ENCODE data around the gene LRFN3. TPM values are rescaled to one million over a fixed set of nuclear protein-coding genes. Genes with fewer than 3 reads are reported as not detected.

The LRFN3 gene
- total and polyA plus RNA-seq, 4 donors: 0.89 to 8.4 (median 2.1) TPM

DNA sequence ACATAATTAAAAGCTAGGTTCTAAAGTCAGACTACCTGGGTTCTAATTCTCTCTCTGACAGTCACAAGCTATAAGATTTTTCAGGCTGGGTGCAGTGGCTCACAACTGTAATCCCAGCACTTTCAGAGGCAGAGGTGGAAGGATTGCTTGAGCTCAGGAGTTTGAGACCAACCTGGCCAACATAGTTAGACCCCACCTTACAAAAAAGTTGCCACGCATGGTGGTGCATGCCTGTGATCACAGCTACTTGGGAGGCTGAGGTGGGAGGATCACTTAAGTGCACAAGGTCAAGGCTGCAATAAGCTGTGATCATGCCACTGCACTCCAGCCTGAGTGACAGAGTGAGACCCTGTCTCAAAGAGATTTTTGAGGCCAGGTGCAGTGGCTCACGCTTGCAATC is 41.8 kb upstream of the LRFN3 start:
- Histone ChIP-seq H3K27ac (ENCODE audit: low read depth in 1 of 2, low read length in 2 of 2) (no peak overlapping the region), H3K27me3 (ENCODE audit: control insufficient read depth in 4 of 4, insufficient read depth in 4 of 4, low read length in 3 of 4) (no peaks in the 10 kb centered on the region), H3K9ac (ENCODE audit: low read depth in 1 of 2, low read length in 2 of 2) (no peak overlapping the region), H3K9me3 (ENCODE audit: control insufficient read depth in 4 of 4, low read length in 3 of 4) (no peaks in the 10 kb centered on the region), H3K4me3 (ENCODE audit: low read depth in 1 of 3, low read length in 3 of 3) (no peak overlapping the region), H3K36me3 (ENCODE audit: control insufficient read depth in 4 of 4, insufficient read depth in 3 of 4, low read depth in 1 of 4, low read length in 3 of 4) (peaks cover 6 to 23% (median 12%) of the 10 kb centered on the region in 4 donors), H3K4me1 (ENCODE audit: control insufficient read depth in 4 of 4, insufficient read depth in 4 of 4, low read length in 3 of 4) (no peaks in the 10 kb centered on the region)
- TF ChIP-seq RAD21 (IDR thresholded peaks at IDR 0.05) (no peak), ATF3 (IDR thresholded peaks at IDR 0.05) (no peak), HNF4G (IDR thresholded peaks at IDR 0.05) (no peak), GABPA (IDR thresholded peaks at IDR 0.05 in 1 of 2, conservative IDR thresholded peaks at IDR 0.05 in 1 of 2) (no peak), FOXA1 (IDR thresholded peaks at IDR 0.05) (no peak), REST (IDR thresholded peaks at IDR 0.05) (no peak), RXRA (IDR thresholded peaks at IDR 0.05) (no peak), SP1 (IDR thresholded peaks at IDR 0.05) (no peak), EGR1 (IDR thresholded peaks at IDR 0.05; ENCODE audit: low read depth in 2 of 2) (no peak)
- TF ChIP-seq, protein P1, sequence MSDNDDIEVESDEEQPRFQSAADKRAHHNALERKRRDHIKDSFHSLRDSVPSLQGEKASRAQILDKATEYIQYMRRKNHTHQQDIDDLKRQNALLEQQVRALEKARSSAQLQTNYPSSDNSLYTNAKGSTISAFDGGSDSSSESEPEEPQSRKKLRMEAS (IDR thresholded peaks at IDR 0.05): no peak
- TF ChIP-seq, protein P2, sequence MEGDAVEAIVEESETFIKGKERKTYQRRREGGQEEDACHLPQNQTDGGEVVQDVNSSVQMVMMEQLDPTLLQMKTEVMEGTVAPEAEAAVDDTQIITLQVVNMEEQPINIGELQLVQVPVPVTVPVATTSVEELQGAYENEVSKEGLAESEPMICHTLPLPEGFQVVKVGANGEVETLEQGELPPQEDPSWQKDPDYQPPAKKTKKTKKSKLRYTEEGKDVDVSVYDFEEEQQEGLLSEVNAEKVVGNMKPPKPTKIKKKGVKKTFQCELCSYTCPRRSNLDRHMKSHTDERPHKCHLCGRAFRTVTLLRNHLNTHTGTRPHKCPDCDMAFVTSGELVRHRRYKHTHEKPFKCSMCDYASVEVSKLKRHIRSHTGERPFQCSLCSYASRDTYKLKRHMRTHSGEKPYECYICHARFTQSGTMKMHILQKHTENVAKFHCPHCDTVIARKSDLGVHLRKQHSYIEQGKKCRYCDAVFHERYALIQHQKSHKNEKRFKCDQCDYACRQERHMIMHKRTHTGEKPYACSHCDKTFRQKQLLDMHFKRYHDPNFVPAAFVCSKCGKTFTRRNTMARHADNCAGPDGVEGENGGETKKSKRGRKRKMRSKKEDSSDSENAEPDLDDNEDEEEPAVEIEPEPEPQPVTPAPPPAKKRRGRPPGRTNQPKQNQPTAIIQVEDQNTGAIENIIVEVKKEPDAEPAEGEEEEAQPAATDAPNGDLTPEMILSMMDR (IDR thresholded peaks at IDR 0.05; ENCODE audit: low read depth, low read length, missing input control): no peak
- 96% methylated on average over 2 of the region's 2 CpGs for WGBS
- DNase-seq (ENCODE audit: low spot score): no peak

DNA sequence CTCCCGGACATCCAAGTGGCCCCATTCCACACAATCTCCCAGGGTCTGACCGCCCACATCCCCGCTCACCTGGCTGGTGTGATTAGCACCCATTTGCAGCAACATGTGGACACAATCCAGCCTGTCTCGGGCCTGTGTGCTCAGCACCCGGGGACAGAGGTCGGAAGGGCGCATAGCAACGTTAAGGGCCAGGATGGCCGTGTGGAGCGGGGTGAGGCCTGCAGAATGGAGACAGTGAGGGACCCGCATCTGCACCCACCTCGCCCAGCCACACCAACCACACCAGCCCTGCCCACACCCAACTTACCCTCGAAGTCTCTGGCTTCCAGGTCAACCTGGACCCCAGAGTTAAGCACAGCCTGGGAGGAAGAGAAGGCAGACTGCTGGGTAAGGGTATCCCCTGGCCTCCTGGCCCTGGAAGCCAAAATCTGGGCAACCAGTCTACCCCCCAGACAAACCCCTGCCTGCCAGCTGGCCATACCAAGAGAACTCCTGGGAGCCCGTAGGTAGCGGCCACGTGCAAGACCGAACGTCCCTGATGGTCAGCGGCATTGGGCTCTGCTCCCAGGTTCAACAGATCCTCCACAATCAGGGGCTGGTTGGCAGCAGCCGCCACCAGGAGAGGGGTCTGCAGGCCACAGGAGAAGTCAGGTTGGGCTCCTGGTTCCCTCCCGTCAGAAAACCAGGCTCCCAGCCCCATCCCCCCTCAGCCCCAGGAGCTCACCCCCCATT is 40.1 kb upstream of the LRFN3 start:
- Histone ChIP-seq H3K27me3 (ENCODE audit: control insufficient read depth in 4 of 4, insufficient read depth in 4 of 4, low read length in 3 of 4) (no peaks in the 10 kb centered on the region), H3K9me3 (ENCODE audit: control insufficient read depth in 4 of 4, low read length in 3 of 4) (no peaks in the 10 kb centered on the region), H3K27ac (ENCODE audit: low read depth in 1 of 2, low read length in 2 of 2) (no peak overlapping the region), H3K9ac (ENCODE audit: low read depth in 1 of 2, low read length in 2 of 2) (no peak overlapping the region), H3K36me3 (ENCODE audit: control insufficient read depth in 4 of 4, insufficient read depth in 3 of 4, low read depth in 1 of 4, low read length in 3 of 4) (peaks cover 3 to 16% (median 8%) of the 10 kb centered on the region in 4 donors), H3K4me3 (ENCODE audit: low read depth in 1 of 3, low read length in 3 of 3) (no peak overlapping the region), H3K4me1 (ENCODE audit: control insufficient read depth in 4 of 4, insufficient read depth in 4 of 4, low read length in 3 of 4) (peaks cover 0 to 4% (median 2%) of the 10 kb centered on the region in 4 donors)
- WGBS: 84% methylated on average over 21 of the region's 21 CpGs
- no peak for TF ChIP-seq TAF1 (conservative IDR thresholded peaks at IDR 0.05)
- no peak for TF ChIP-seq RAD21 (IDR thresholded peaks at IDR 0.05)
- no peak for TF ChIP-seq REST (IDR thresholded peaks at IDR 0.05)
- no peak for TF ChIP-seq SP1 (IDR thresholded peaks at IDR 0.05)
- no peak for TF ChIP-seq EGR1 (IDR thresholded peaks at IDR 0.05; ENCODE audit: low read depth in 2 of 2)
- TF ChIP-seq FOXA2 (IDR thresholded peaks at IDR 0.05): no peak
- TF ChIP-seq, protein P1 (IDR thresholded peaks at IDR 0.05): no peak
- no peak for DNase-seq (ENCODE audit: low spot score)

Measured in liver (tissue), 9 donors.